GM19463 (cell line): Measurements from ENCODE around the gene DEDD.

Experiments used
- ATAC-seq: cut with Tn5 transposase; IDR thresholded peaks from one replicate; pipeline ENCODE4 v1.9.1; 2021; ENCODE audit warnings: mild to moderate bottlenecking, moderate library complexity; ENCODE audit not compliant: unreplicated experiment

The DEDD gene

GRCh38 chr1:161096015-161096414, 36.5 kb downstream of the DEDD start:
- peak; percentile 55 for ATAC-seq

- no peak for ATAC-seq
These were observed 37.2 kb downstream of the DEDD start for GRCh38 chr1:161095230-161095629.

GRCh38 chr1:161094481-161094880, 38.0 kb downstream of the DEDD start:
- ATAC-seq: no peak

GRCh38 chr1:161092621-161093028, 39.8 kb downstream of the DEDD start:
- no peak for ATAC-seq

GRCh38 chr1:161091796-161092507, 40.5 kb downstream of the DEDD start:
- ATAC-seq: no peak

- no peak for ATAC-seq
These were observed 41.4 kb downstream of the DEDD start for GRCh38 chr1:161091093-161091492.

GRCh38 chr1:161090617-161091016, 41.9 kb downstream of the DEDD start:
- ATAC-seq: no peak

- no peak for ATAC-seq
These were observed 42.5 kb downstream of the DEDD start for GRCh38 chr1:161089938-161090337.

- no peak for ATAC-seq
These were observed 43.1 kb downstream of the DEDD start, which contains the start of gene NECTIN4 for GRCh38 chr1:161089251-161089924. NECTIN4 (minus strand) TSS chr1:161089558; CDS start chr1:161089296, 262 bp downstream.

- no peak for ATAC-seq
These were observed 43.8 kb downstream of the DEDD start for GRCh38 chr1:161088587-161089110.

- ATAC-seq: no peak
These were observed 46.0 kb downstream of the DEDD start for GRCh38 chr1:161086457-161086856.

- no peak for ATAC-seq
These were observed 47.3 kb downstream of the DEDD start for GRCh38 chr1:161085165-161085564.

- ATAC-seq: no peak
These were observed 47.9 kb downstream of the DEDD start for GRCh38 chr1:161084597-161084988.

GRCh38 chr1:161083748-161084596, 48.5 kb downstream of the DEDD start:
- ATAC-seq: no peak

- no peak for ATAC-seq
These were observed 49.3 kb downstream of the DEDD start for GRCh38 chr1:161082996-161083747.

- no peak for ATAC-seq
These were observed 50.0 kb downstream of the DEDD start for GRCh38 chr1:161082483-161082882.

GRCh38 chr1:161081519-161081918, 50.9 kb downstream of the DEDD start:
- ATAC-seq: no peak

GRCh38 chr1:161080441-161081405, 51.7 kb downstream of the DEDD start:
- no peak for ATAC-seq

- ATAC-seq: no peak
These were observed 52.9 kb downstream of the DEDD start for GRCh38 chr1:161079436-161080110.
